ENCODE results near the gene CBX8.

The CBX8 gene

DNA sequence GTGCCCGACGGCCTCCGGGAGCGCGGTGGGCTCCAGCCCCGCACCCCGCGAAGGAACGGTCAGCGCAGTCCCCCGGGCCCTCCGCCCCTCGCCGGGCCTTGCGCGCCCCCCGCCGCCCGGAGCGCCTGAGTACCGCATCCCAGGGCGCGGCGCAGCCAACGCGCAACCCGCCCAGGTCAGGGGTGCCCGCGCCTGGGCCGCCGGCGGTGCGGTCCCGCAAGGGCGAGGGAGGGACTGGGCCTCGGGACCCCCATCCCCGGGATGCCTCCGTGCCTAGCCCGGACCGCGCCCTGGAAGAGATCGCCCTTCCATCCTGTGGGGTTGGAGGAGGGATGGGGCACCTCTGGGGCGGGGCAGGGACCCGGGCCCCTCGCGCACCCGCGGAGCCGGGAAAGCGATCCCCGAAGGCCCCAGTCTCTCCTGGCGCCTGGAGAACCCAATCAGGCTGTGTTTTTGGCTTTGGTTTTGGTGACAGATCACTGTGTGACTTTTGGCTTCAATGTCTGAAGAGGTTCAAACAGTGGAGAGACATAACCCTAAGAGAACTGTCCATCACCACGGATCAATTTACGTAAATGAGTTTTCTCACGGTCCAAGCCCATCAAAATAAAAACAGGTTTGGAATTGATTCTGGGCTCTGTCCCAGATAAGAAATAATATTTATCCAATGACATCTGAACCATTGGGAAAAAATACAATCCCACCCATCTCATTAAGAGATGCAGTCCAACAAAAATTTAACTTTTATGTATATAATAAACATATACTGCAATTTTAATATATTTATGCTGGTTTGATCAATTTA is 48.4 kb downstream of the CBX8 start:
- DNase-seq, result no peak

DNA sequence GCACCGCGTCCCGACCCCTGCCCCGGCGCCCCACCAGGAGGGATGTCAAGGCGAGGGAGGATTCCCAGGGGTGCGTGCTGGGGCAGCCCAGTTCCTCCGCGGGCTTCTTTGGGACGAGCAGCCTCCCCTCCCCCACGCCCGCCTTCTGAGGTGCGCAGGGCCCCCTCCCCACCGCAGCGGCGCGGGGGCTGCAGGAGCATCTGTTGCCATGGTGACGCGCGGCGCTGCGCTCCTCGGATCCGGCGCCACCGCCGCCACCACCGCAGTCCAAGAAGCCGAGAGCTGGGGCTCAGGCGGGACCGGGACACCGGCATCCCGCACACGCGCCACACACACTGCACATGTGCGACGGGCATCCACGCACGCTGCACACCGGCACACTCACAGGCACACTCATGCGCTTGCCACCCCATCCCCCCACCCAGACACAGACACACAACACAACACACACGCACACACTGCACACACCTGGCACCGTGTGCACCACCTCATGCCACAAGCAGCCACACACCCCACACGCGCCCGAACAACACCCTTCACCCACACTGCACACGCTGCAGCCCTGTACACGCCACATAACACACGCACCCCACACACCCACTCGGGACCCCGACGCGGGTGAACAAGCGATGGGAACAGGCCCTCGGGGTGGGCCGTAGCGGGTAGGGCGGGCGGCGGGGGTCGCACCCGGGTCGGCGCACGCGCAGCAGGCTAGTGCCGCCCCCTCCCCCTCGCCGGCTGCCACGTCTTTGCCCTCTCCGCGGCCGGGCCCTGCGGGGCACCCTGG is 49.2 kb downstream of the CBX8 start:
- DNase-seq, result no peak

DNA sequence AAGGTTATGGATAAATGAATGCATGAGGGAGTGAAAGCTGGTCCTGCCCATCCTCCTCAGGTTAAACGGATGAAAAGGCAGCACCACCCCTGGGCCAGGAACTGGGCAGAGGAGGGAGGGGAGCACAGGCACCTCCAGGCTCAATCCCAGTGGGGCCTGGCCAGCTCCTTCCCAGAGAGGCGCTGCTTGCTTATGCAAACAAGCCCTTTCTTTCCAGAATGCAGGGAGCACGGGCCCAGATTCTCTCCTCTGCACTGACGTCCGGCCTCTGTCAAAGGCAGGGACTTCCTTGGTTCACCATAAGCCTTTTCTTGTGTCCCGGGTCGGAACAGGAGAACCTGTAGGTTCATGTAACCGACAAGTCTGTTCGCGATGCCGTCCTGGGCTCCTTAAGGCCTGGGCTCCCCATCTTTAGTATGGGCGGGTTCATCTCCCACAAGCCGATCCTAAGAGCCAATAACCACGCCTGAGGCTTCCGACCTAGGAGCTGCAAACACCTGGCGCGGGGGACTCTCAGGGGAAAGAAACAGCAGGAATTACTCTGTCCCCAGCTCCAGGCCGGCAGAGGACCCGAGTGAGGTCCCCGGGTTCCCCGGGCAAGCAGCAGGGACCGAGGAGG is 49.9 kb downstream of the CBX8 start:
- DNase-seq, result no peak

DNA sequence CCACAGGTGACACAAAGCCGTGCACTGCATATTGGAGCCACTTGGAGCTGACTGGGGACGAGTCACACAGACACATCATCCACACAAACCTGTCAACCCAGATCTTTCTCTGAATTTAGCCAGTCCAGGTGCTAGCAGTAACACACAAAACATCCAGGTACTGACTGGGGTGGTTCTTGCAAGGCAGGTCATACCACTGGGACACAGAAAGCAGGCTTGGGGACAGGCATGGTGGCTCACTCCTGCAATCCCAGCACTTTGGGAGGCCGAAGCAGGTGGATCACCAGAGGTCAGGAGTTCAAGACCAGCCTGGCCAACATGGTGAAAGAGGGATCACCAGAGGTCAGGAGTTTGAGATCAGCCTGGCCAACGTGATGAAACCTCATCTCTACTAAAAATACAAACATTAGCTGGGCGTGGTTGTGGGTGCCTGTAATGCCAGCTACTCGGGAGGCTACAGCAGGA is 51.2 kb downstream of the CBX8 start:
- no peak for DNase-seq

DNA sequence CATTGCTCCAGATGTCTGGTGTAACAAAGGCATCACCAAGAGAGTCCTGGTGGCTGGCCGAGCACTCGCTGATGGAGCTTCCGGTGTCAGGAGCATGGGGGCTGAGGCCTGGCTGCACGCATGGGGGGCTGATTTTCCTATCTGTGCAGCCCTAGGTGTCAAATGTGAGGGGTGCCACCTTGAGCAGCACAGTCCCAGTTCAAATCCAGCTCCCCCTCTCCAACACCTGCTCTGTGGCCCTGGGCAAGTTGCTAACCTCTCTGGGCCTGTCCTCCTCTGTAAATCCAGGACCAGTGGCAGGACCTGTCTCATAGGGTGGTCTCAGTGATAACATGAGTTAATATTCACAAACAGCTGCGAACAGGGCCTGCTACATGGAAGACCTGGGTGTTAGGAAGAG is 53.3 kb downstream of the CBX8 start:
- DNase-seq, result no peak

DNA sequence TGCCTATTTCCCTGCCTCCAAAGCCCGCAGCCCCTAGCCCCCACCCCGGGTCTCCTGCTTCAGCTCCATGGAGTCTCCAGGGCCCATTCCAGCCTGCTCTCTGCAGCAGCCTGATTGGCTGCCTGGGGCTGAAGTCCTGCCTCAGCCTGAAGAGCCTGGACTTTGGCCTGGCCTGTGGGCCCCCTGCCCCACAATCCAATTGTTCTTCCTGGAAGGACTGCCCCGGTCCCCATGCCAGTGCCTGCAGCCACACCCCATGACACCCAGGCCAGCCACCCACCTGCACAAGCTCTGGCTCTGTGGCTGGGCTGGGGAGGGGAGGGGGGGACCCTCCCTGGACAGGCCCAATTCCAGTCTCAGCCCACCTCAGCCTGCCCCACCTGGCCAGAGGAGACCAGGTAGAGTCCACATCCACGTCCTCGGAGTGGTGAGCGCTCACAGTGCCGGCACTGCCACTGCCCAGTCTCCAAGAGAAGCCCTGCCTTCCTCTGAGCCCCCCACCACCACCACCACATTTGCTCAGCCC is 53.9 kb downstream of the CBX8 start:
- DNase-seq, result no peak

- no peak for DNase-seq
These were observed 54.3 kb downstream of the CBX8 start for GRCh38 chr17:79742589-79742918.
